Panc1 (cell line): ENCODE results near the gene RNASEH1.

ENCODE experiments used
- CTCF ChIP-seq: fragments of 450-650 bp; IDR thresholded peaks from 2 replicates; pipeline ENCODE4 v1.5.1; 2017; ENCODE audit warnings: mild to moderate bottlenecking
- POLR2AphosphoS5 ChIP-seq: IDR thresholded peaks from 2 replicates; pipeline ENCODE4 v1.6.1; 2012; ENCODE audit warnings: mild to moderate bottlenecking, low read depth, low read length, moderate library complexity
- REST ChIP-seq, 2 experiments: IDR thresholded peaks; 2 replicates each; pipeline ENCODE4 v1.6.1; 2011 to 2012; ENCODE audit warnings: low read depth in 2 of 2, control low read depth in 1 of 2, low read length in 1 of 2, mild to moderate bottlenecking in 1 of 2, moderate library complexity in 1 of 2; ENCODE audit not compliant: insufficient read depth in 1 of 2

GRCh38 chr2:3578987-3579386 is 20.9 kb upstream of the RNASEH1 start:
- TF ChIP-seq CTCF: no peak
- TF ChIP-seq POLR2AphosphoS5: no peak
- TF ChIP-seq REST (IDR thresholded peaks at IDR 0.05; ENCODE audit: insufficient read depth in 1 of 2, low read depth in 2 of 2, low read length in 1 of 2): no peak
